ENCODE results near the gene TDRD1.

TDRD1 gene

DNA sequence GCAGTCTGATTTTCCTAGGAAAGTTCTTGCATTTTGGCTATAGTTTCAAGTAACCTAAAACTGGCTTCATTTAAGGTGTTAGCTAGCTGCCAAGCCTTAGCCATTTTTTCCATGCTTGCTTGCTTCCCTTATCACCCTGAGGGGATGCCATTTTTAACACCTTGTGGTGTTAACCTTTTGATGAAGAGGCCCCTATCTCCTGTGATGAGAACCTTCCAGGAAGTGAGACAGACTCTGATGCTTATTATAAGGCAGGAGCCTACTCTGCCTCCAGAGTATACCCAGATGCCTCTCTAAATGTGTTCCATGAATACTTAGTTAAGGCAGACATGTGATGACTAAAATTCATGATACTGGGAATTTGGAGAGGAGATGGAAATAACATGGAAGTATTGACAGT, 55.0 kb downstream of the TDRD1 start:
- H3K4me1 Mint-ChIP-seq (ENCODE audit: low read depth), result peaks cover 3% of the 10 kb centered on the region
- peaks cover 10% of the 10 kb centered on the region for H3K27me3 Mint-ChIP-seq
- no peak overlapping the region for H3K27ac Mint-ChIP-seq
- H3K9me3 Mint-ChIP-seq (ENCODE audit: low read depth), result no peaks in the 10 kb centered on the region
- no peaks in the 10 kb centered on the region for H3K36me3 Mint-ChIP-seq
- H3K4me3 Mint-ChIP-seq, result no peak overlapping the region

- peaks cover 3% of the 10 kb centered on the region for H3K4me1 Mint-ChIP-seq (ENCODE audit: low read depth)
- H3K36me3 Mint-ChIP-seq, result no peaks in the 10 kb centered on the region
- no peaks in the 10 kb centered on the region for H3K9me3 Mint-ChIP-seq (ENCODE audit: low read depth)
- peak within 1 kb of the TSS; percentile 63 for H3K4me3 Mint-ChIP-seq
- peaks cover 30% of the 10 kb centered on the region for H3K27me3 Mint-ChIP-seq
- H3K27ac Mint-ChIP-seq, result no peak within 1 kb of the TSS
Measured at GRCh38 chr10:114239117-114239993, 60.2 kb downstream of the TDRD1 start, which contains the start of gene VWA2. Gene VWA2, plus strand, starts transcription at chr10:114239254. Its CDS starts 9,460 bp downstream, at chr10:114248714.

GRCh38 chr10:114239994-114240345, 60.8 kb downstream of the TDRD1 start:
- H3K36me3 Mint-ChIP-seq, result no peaks in the 10 kb centered on the region
- peaks cover 30% of the 10 kb centered on the region for H3K27me3 Mint-ChIP-seq
- H3K4me1 Mint-ChIP-seq (ENCODE audit: low read depth), result peaks cover 3% of the 10 kb centered on the region
- peak overlapping the region; percentile 50 for H3K4me3 Mint-ChIP-seq
- H3K27ac Mint-ChIP-seq, result no peak overlapping the region
- no peaks in the 10 kb centered on the region for H3K9me3 Mint-ChIP-seq (ENCODE audit: low read depth)

DNA sequence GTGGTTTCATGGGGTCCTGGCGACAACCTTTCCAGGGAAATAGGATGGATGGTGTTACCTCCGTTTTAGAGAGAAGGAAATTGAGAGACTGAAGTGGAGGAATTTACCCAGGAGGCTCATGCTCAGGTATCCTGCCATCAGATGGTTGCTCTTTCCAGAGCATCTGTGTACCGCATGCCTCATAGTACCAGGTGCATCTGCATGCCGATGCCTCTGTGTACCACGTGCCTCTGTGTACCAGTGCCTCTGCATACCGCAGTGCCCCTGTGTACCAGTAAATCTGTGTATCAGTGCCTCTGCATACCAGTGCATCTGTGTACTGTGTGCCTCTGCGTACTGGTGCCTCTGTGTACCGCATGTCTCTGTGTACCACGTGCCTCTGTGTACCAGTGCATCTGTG, 63.1 kb downstream of the TDRD1 start:
- H3K27me3 Mint-ChIP-seq, result peaks cover 30% of the 10 kb centered on the region
- H3K27ac Mint-ChIP-seq, result no peak overlapping the region
- no peak overlapping the region for H3K4me3 Mint-ChIP-seq
- H3K36me3 Mint-ChIP-seq, result no peaks in the 10 kb centered on the region
- no peaks in the 10 kb centered on the region for H3K9me3 Mint-ChIP-seq (ENCODE audit: low read depth)
- peaks cover 3% of the 10 kb centered on the region for H3K4me1 Mint-ChIP-seq (ENCODE audit: low read depth)

- Mint-ChIP-seq H3K4me1 (ENCODE audit: low read depth) (peaks cover 3% of the 10 kb centered on the region), H3K4me3 (no peak overlapping the region), H3K9me3 (ENCODE audit: low read depth) (no peaks in the 10 kb centered on the region), H3K27me3 (peaks cover 24% of the 10 kb centered on the region), H3K27ac (no peak overlapping the region), H3K36me3 (no peaks in the 10 kb centered on the region)
Measured at GRCh38 chr10:114243661-114244060, 64.5 kb downstream of the TDRD1 start.

- Mint-ChIP-seq H3K36me3 (no peaks in the 10 kb centered on the region), H3K27ac (no peak overlapping the region), H3K27me3 (peaks cover 22% of the 10 kb centered on the region), H3K4me1 (ENCODE audit: low read depth) (no peaks in the 10 kb centered on the region), H3K9me3 (ENCODE audit: low read depth) (no peaks in the 10 kb centered on the region), H3K4me3 (no peak overlapping the region)
Measured at GRCh38 chr10:114244126-114244525, 65.0 kb downstream of the TDRD1 start.

DNA sequence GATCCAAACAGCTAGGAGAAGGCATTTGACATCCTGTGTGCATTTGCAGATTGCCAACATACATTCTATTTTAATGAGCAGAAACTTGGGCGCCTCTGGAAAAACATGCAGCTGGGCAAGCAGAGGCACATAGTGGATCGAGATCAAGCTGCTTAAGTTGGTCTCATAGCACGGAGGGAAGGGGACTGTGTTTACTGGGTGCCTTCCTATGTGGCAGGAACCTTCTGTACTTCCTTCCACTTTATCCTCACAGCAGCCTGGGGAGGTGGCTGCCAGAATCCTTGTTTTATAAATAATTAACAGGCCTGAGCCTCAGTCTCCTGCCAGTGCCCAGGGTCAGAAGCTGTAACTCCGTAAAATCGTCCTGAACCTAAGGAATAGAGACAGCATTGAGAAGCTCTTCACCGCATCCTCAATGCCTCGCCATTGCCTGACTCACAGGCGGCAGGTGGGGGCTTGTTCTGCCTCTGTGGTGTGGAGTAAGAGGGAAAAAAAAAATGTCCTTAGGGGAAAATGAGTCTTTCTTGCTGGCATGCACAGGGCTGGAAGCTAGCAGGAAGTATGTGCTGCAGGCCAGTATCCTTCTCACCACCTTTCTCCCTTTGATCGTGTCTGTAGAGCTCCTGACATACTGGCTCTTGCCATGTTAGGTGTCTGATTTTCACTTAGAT, 66.1 kb downstream of the TDRD1 start:
- Mint-ChIP-seq H3K27ac (no peak overlapping the region), H3K9me3 (ENCODE audit: low read depth) (no peaks in the 10 kb centered on the region), H3K4me1 (ENCODE audit: low read depth) (no peaks in the 10 kb centered on the region), H3K36me3 (no peaks in the 10 kb centered on the region), H3K4me3 (no peak overlapping the region), H3K27me3 (peaks cover 24% of the 10 kb centered on the region)

DNA sequence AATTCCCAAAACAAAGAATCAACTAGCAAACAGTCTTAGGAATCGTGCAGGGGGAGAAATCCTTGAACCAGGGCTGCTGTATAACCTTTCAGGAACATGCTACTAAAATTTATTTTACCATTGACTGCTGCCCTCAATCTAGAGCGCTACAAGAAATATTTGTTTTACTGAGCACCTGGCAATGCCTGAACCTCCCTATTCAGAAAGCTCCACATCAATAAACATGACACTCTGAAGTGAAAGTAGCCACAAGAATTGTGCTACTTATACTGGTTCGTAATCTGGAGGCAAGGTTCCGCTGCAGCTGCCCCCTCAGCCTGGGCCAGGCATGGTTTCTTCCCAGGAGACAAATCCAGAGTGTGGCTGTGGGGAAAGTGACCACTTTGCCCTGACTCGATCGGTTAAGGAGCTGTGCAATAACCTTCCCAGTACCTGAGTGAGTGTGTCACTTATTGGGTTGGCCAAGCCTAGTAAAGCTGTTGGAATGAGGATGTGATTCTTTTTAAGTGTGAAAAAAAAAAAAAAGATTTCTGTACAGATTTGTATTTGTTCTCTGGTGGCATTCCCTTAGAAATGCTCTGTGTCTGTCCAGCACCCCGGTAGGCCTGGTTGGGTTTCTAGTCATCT, 67.6 kb downstream of the TDRD1 start:
- H3K9me3 Mint-ChIP-seq (ENCODE audit: low read depth), result no peaks in the 10 kb centered on the region
- no peaks in the 10 kb centered on the region for H3K4me1 Mint-ChIP-seq (ENCODE audit: low read depth)

GRCh38 chr10:114250236-114250635, 71.1 kb downstream of the TDRD1 start:
- Mint-ChIP-seq H3K36me3 (no peaks in the 10 kb centered on the region), H3K27ac (no peak overlapping the region), H3K27me3 (peaks cover 7% of the 10 kb centered on the region), H3K4me1 (ENCODE audit: low read depth) (peaks cover 3% of the 10 kb centered on the region), H3K9me3 (ENCODE audit: low read depth) (no peaks in the 10 kb centered on the region), H3K4me3 (no peak overlapping the region)

More for the DNA sequence above, 67.6 kb downstream of the TDRD1 start:
- Mint-ChIP-seq H3K4me3 (no peak overlapping the region), H3K27ac (no peak overlapping the region), H3K36me3 (no peaks in the 10 kb centered on the region), H3K27me3 (peaks cover 17% of the 10 kb centered on the region)

- Mint-ChIP-seq H3K27ac (no peak overlapping the region), H3K27me3 (peaks cover 7% of the 10 kb centered on the region), H3K4me3 (no peak overlapping the region), H3K4me1 (ENCODE audit: low read depth) (peaks cover 3% of the 10 kb centered on the region), H3K9me3 (ENCODE audit: low read depth) (no peaks in the 10 kb centered on the region), H3K36me3 (no peaks in the 10 kb centered on the region)
Measured at GRCh38 chr10:114250716-114251115, 71.6 kb downstream of the TDRD1 start.

DNA sequence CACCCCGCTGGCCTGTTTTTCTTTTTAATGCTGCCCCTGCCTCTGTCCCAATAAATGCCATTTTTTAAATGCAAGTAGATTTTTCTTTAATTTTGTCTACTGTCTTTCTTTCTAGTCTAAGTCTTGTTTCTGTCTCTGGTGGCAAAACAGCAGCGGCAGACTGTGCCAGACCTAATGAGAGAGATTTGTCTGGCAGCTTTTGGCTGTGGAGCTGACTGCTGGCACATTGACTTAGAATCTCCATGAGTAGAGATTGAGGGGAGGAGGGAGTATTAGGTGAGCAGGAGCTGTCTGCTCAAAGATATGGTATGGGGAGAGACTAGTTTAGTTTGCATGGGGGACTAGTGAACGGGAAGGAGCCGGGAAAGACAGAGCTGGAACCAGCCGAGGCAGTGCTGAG, 72.9 kb downstream of the TDRD1 start:
- Mint-ChIP-seq H3K36me3 (no peaks in the 10 kb centered on the region), H3K4me1 (ENCODE audit: low read depth) (peaks cover 3% of the 10 kb centered on the region), H3K27ac (no peak overlapping the region), H3K9me3 (ENCODE audit: low read depth) (no peaks in the 10 kb centered on the region), H3K27me3 (peaks cover 7% of the 10 kb centered on the region), H3K4me3 (no peak overlapping the region)

DNA sequence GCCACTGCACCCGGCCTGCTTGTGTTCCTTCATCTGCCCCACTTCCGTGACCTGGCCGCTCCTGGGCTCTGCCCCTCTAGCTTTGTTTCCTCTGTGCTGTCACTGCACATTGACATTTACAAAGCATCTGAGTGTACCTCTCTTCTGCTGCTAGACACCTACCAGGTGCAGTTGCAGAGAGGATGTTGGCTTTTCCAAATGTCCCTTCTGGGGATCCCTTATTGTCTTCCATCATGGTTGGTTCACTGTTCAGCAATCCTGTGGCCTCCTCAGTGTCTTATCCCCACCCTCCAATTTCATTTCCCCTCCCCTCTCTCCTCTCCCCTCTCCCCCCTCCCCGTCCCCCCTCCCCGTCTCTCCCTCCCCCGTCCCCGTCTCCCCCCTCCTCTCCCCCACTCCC, 73.7 kb downstream of the TDRD1 start:
- peaks cover 7% of the 10 kb centered on the region for H3K27me3 Mint-ChIP-seq
- H3K36me3 Mint-ChIP-seq, result no peaks in the 10 kb centered on the region

GRCh38 chr10:114255227-114255626, 76.1 kb downstream of the TDRD1 start:
- H3K27me3 Mint-ChIP-seq, result peaks cover 3% of the 10 kb centered on the region
- no peaks in the 10 kb centered on the region for H3K36me3 Mint-ChIP-seq
- no peak overlapping the region for H3K4me3 Mint-ChIP-seq
- peaks cover 10% of the 10 kb centered on the region for H3K4me1 Mint-ChIP-seq (ENCODE audit: low read depth)
- no peak overlapping the region for H3K27ac Mint-ChIP-seq
- no peaks in the 10 kb centered on the region for H3K9me3 Mint-ChIP-seq (ENCODE audit: low read depth)

More for the DNA sequence above, 73.7 kb downstream of the TDRD1 start:
- Mint-ChIP-seq H3K4me3 (no peak overlapping the region), H3K4me1 (ENCODE audit: low read depth) (peaks cover 3% of the 10 kb centered on the region), H3K9me3 (ENCODE audit: low read depth) (no peaks in the 10 kb centered on the region), H3K27ac (no peak overlapping the region)

DNA sequence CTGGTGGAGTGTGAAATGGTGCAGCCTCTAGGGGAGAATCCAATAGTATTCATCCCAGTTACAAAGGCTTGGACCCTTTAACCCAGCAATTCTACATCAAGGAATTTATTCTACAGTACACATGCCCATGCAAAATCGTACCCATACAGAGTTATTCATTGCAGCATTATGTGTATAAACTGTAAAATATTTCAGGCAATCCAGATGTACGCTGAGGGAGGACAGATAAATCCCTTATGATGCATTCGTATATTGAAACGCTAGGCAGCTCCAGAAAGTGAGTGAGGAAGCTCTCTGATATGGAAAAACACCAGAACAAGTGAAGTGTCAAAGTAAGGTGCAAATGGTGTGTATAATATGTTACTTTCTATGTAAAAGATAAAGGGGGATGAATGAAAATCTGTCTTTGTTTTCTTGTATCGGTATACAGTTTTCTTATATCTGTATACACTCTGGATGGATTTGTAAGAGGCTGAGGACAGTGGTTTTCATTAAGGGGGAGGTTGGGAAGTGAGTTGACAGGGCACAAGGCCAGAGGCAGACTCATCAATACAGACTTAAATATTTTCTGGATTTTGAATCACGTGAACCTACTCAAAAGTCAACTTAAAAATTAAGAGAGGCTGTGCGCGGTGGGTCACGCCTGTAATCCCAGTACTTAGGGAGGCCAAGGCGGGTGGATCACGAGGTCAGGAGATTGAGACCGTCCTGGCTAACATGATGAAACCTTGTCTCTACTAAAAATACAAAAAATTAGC, 77.0 kb downstream of the TDRD1 start:
- H3K9me3 Mint-ChIP-seq (ENCODE audit: low read depth), result no peaks in the 10 kb centered on the region
- no peak overlapping the region for H3K4me3 Mint-ChIP-seq
- peaks cover 3% of the 10 kb centered on the region for H3K27me3 Mint-ChIP-seq
- H3K4me1 Mint-ChIP-seq (ENCODE audit: low read depth), result peaks cover 10% of the 10 kb centered on the region
- H3K36me3 Mint-ChIP-seq, result no peaks in the 10 kb centered on the region
- no peak overlapping the region for H3K27ac Mint-ChIP-seq

Data from activated naive CD8-positive, alpha-beta T cell (primary cell).